H9 (cell line): Measurements from ENCODE around the gene MNAT1. TPM values are rescaled to one million over a fixed set of nuclear protein-coding genes. Genes with fewer than 3 reads are reported as not detected.

Experiments used
- DNase-seq: peaks from one replicate; pipeline ENCODE4 v3.0.0-alpha.2; 2017
- H2AFZ ChIP-seq: one replicate; pipeline ENCODE4 v1.6.1; 2013; ENCODE audit warnings: mild to moderate bottlenecking, low read length, control low read depth, moderate library complexity
- H2AK5ac ChIP-seq: 2 replicates; pipeline ENCODE4 v1.6.1; 2013; ENCODE audit warnings: low read length, control low read depth, mixed read lengths; ENCODE audit not compliant: insufficient read length
- H2BK120ac ChIP-seq: one replicate; pipeline ENCODE4 v1.6.1; 2013; ENCODE audit warnings: low read depth, mild to moderate bottlenecking, low read length, control low read depth, inconsistent platforms; ENCODE audit not compliant: poor library complexity, severe bottlenecking
- H2BK12ac ChIP-seq: 2 replicates; pipeline ENCODE4 v1.6.1; 2013; ENCODE audit warnings: low read length, control low read depth, mixed read lengths, low read depth; ENCODE audit not compliant: insufficient read length
- H2BK15ac ChIP-seq: 2 replicates; pipeline ENCODE4 v1.6.1; 2013; ENCODE audit warnings: low read depth, low read length, control low read depth
- H2BK20ac ChIP-seq: one replicate; pipeline ENCODE4 v1.6.1; 2013; ENCODE audit warnings: low read depth, mild to moderate bottlenecking, low read length, control low read depth, inconsistent platforms; ENCODE audit not compliant: poor library complexity, severe bottlenecking
- H2BK5ac ChIP-seq: 2 replicates; pipeline ENCODE4 v1.6.1; 2013; ENCODE audit warnings: low read length, control low read depth, mixed read lengths; ENCODE audit not compliant: insufficient read length
- H3K14ac ChIP-seq: 2 replicates; pipeline ENCODE4 v1.6.1; 2013; ENCODE audit warnings: low read length, control low read depth; ENCODE audit not compliant: insufficient read depth
- H3K18ac ChIP-seq: 2 replicates; pipeline ENCODE4 v1.6.1; 2013; ENCODE audit warnings: low read depth, mild to moderate bottlenecking, mixed read lengths, low read length, control low read depth; ENCODE audit not compliant: insufficient read length
- H3K23ac ChIP-seq: 2 replicates; pipeline ENCODE4 v1.6.1; 2013; ENCODE audit warnings: low read length, control low read depth, mixed read lengths, low read depth; ENCODE audit not compliant: insufficient read length
- H3K23me2 ChIP-seq: 2 replicates; pipeline ENCODE4 v1.6.1; 2013; ENCODE audit warnings: low read depth, mild to moderate bottlenecking, mixed read lengths, low read length, control low read depth; ENCODE audit not compliant: insufficient read length, poor library complexity, severe bottlenecking
- H3K27ac ChIP-seq: 2 replicates; pipeline ENCODE4 v1.5.1; 2013; ENCODE audit warnings: low read length, control low read depth, mixed read lengths, low read depth; ENCODE audit not compliant: insufficient read length
- H3K27me3 ChIP-seq: 2 replicates; pipeline ENCODE4 v1.6.1; 2013; ENCODE audit warnings: low read length, control low read depth, inconsistent platforms; ENCODE audit not compliant: insufficient read depth
- H3K4ac ChIP-seq: 2 replicates; pipeline ENCODE4 v1.6.1; 2013; ENCODE audit warnings: low read depth, mild to moderate bottlenecking, control low read depth, inconsistent platforms, low read length, moderate library complexity
- H3K4me1 ChIP-seq: 2 replicates; pipeline ENCODE4 v1.6.1; 2013; ENCODE audit warnings: low read length, control low read depth, inconsistent platforms; ENCODE audit not compliant: insufficient read depth
- H3K4me2 ChIP-seq: 2 replicates; pipeline ENCODE4 v1.6.1; 2013; ENCODE audit warnings: low read length, control low read depth, mixed read lengths; ENCODE audit not compliant: insufficient read length, insufficient read depth
- H3K56ac ChIP-seq: 2 replicates; pipeline ENCODE4 v1.6.1; 2013; ENCODE audit warnings: low read depth, mild to moderate bottlenecking, mixed read lengths, low read length, control low read depth; ENCODE audit not compliant: insufficient read length
- H3K79me1 ChIP-seq: 2 replicates; pipeline ENCODE4 v1.6.1; 2013; ENCODE audit warnings: low read depth, mild to moderate bottlenecking, moderate library complexity, low read length, control low read depth, inconsistent platforms; ENCODE audit not compliant: insufficient read depth, poor library complexity, severe bottlenecking
- H3K79me2 ChIP-seq: 2 replicates; pipeline ENCODE4 v1.6.1; 2013; ENCODE audit warnings: low read length, control low read depth, inconsistent platforms; ENCODE audit not compliant: insufficient read depth
- H3K9ac ChIP-seq: 2 replicates; pipeline ENCODE4 v1.6.1; 2013; ENCODE audit warnings: low read length, control low read depth, mixed read lengths; ENCODE audit not compliant: insufficient read length; ENCODE audit errors: extremely low read depth
- H3K9me3 ChIP-seq: one replicate; pipeline ENCODE4 v1.6.1; 2013; ENCODE audit warnings: low read depth, low read length, inconsistent platforms; ENCODE audit not compliant: control insufficient read depth
- H3T11ph ChIP-seq: one replicate; pipeline ENCODE4 v1.6.1; 2013; ENCODE audit warnings: mild to moderate bottlenecking, low read length, control low read depth, inconsistent platforms
- H4K20me1 ChIP-seq: one replicate; pipeline ENCODE4 v1.6.1; 2013; ENCODE audit not compliant: control insufficient read depth, insufficient read length, insufficient read depth
- H4K5ac ChIP-seq: 2 replicates; pipeline ENCODE4 v1.6.1; 2013; ENCODE audit warnings: low read depth, mild to moderate bottlenecking, mixed read lengths, low read length, control low read depth; ENCODE audit not compliant: insufficient read length
- H4K8ac ChIP-seq: replicated peaks from 2 replicates; pipeline ENCODE4 v1.6.1; 2013; ENCODE audit warnings: low read length, control low read depth, mixed read lengths, low read depth; ENCODE audit not compliant: insufficient read length
- H4K91ac ChIP-seq: 2 replicates; pipeline ENCODE4 v1.6.1; 2013; ENCODE audit warnings: low read depth, mild to moderate bottlenecking, moderate library complexity, mixed read lengths, low read length, control low read depth; ENCODE audit not compliant: insufficient read length
- H3K27ac Mint-ChIP-seq, 3 experiments: 2 replicates in 2 of 3; 3 replicates in 1 of 3; pipeline ENCODE4 v1.8.0; 2020 to 2021; ENCODE audit warnings: mixed read lengths in 3 of 3, mild to moderate bottlenecking in 1 of 3, moderate library complexity in 1 of 3
- H3K27me3 Mint-ChIP-seq: 2 replicates; pipeline ENCODE4 v1.8.0; 2021; ENCODE audit warnings: low read depth, mild to moderate bottlenecking, moderate library complexity, mixed read lengths
- H3K36me3 Mint-ChIP-seq, 3 experiments: 2 replicates in 2 of 3; 3 replicates in 1 of 3; pipeline ENCODE4 v1.8.0; 2020 to 2021; ENCODE audit warnings: low read depth in 3 of 3, mixed read lengths in 3 of 3; ENCODE audit not compliant: insufficient read depth in 1 of 3
- H3K4me1 Mint-ChIP-seq, 2 experiments: 2 replicates each; pipeline ENCODE4 v1.8.0; 2020; ENCODE audit warnings: mixed read lengths in 2 of 2
- H3K4me3 Mint-ChIP-seq, 2 experiments: 2 replicates in 1 of 2; 3 replicates in 1 of 2; pipeline ENCODE4 v1.8.0; 2020 to 2021; ENCODE audit warnings: mild to moderate bottlenecking in 2 of 2, mixed read lengths in 2 of 2, moderate library complexity in 1 of 2
- H3K9me3 Mint-ChIP-seq, 2 experiments: 2 replicates in 1 of 2; 3 replicates in 1 of 2; pipeline ENCODE4 v1.8.0; 2020; ENCODE audit warnings: mild to moderate bottlenecking in 2 of 2, mixed read lengths in 2 of 2, moderate library complexity in 1 of 2
- WGBS: extraction: QIAGEN DNeasy Blood & Tissue Kit; methylation state at CpG from one replicate; pipeline ENCODE4 v1.1.7; 2013; ENCODE audit warnings: missing lambda C conversion rate, low lambda C conversion rate, mixed read lengths; ENCODE audit not compliant: insufficient read length; ENCODE audit errors: extremely low coverage; 5-methylcytosine and 5-hydroxymethylcytosine counted together
- total RNA-seq: library from RNA; stranded (reverse); gene quantifications from 2 replicates; pipeline ENCODE4 v1.2.1, GENCODE V29; 2021
- TF ChIP-seq, protein P1 (sequence below): fragments of 200-600 bp; sonication (generic); conservative IDR thresholded peaks from 3 replicates; pipeline ENCODE4 v1.8.0; 2021; ENCODE audit warnings: antibody characterized with exemption, mild to moderate bottlenecking

Gene MNAT1
- total RNA-seq, 1 experiment from 2014 or later: 43.1 TPM

DNA sequence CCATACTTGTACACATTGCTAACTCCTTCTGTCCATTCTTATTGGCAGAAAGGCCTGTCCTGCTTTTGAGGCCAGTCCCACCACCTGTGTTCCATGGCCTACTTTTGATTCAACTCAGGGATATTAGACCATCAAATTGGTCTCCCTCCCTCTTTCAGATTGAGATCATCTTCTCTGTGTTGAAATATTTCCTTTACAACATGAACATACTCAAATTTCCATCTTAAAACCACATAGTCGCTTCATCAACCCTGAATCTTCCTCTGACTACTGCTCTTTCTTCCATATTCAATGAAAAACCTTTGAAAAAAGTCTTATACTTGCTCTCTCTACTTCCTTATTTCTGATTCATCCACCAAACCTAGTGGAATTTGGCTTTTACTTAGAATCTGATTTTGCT, 211.4 kb downstream of the MNAT1 start:
- no CpG with 5 or more reads among the region's 1 CpG for WGBS
- Mint-ChIP-seq H3K9me3 (no peaks in the 10 kb centered on the region), H3K27me3 (no peaks in the 10 kb centered on the region), H3K4me3 (no peak overlapping the region), H3K27ac (peak overlapping the region in 1 of 3 experiments; percentile 7; a peak in 2 of 7 replicates), H3K36me3 (no peaks in the 10 kb centered on the region), H3K4me1 (peaks cover 3 to 7% of the 10 kb centered on the region in 2 experiments; a peak in 3 of 4 replicates)
- H3K79me1 ChIP-seq: no peaks in the 10 kb centered on the region
- H3K4me1 ChIP-seq: no peaks in the 10 kb centered on the region
- no peak overlapping the region for H4K5ac ChIP-seq
- H3K27ac ChIP-seq: no peak overlapping the region
- H2BK12ac ChIP-seq: no peak overlapping the region
- no peak overlapping the region for H4K91ac ChIP-seq
- H3K9me3 ChIP-seq: no peaks in the 10 kb centered on the region
- no peak overlapping the region for H3K4ac ChIP-seq
- no peaks in the 10 kb centered on the region for H3K27me3 ChIP-seq
- no peak overlapping the region for H3K14ac ChIP-seq
- no peak overlapping the region for H2AK5ac ChIP-seq
- H3K23me2 ChIP-seq: no peaks in the 10 kb centered on the region
- no peak overlapping the region for H2BK5ac ChIP-seq
- no peaks in the 10 kb centered on the region for H3K79me2 ChIP-seq
- no peak overlapping the region for H2AFZ ChIP-seq
- H3K18ac ChIP-seq: no peak overlapping the region
- no peak overlapping the region for H3K56ac ChIP-seq
- no peak overlapping the region for H3K4me2 ChIP-seq
- H2BK15ac ChIP-seq: no peak overlapping the region
- H3T11ph ChIP-seq: no peak overlapping the region
- H3K23ac ChIP-seq: no peak overlapping the region
- TF ChIP-seq, protein P1, sequence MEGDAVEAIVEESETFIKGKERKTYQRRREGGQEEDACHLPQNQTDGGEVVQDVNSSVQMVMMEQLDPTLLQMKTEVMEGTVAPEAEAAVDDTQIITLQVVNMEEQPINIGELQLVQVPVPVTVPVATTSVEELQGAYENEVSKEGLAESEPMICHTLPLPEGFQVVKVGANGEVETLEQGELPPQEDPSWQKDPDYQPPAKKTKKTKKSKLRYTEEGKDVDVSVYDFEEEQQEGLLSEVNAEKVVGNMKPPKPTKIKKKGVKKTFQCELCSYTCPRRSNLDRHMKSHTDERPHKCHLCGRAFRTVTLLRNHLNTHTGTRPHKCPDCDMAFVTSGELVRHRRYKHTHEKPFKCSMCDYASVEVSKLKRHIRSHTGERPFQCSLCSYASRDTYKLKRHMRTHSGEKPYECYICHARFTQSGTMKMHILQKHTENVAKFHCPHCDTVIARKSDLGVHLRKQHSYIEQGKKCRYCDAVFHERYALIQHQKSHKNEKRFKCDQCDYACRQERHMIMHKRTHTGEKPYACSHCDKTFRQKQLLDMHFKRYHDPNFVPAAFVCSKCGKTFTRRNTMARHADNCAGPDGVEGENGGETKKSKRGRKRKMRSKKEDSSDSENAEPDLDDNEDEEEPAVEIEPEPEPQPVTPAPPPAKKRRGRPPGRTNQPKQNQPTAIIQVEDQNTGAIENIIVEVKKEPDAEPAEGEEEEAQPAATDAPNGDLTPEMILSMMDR: no peak
- no peak overlapping the region for H2BK120ac ChIP-seq
- no peaks in the 10 kb centered on the region for H4K20me1 ChIP-seq
- H3K9ac ChIP-seq: no peak overlapping the region
- H4K8ac ChIP-seq: no peak overlapping the region
- H2BK20ac ChIP-seq: no peak overlapping the region
- DNase-seq: no peak
